MCF 10A (cell line): Measurements from ENCODE around the gene CENPX. TPM values are rescaled to one million over a fixed set of nuclear protein-coding genes. Genes with fewer than 3 reads are reported as not detected.
A peak's percentile ranks its signal among the peaks of the same experiment; 100 is the strongest.
"Not testable (repeated sequence)": the region's sequence is repeated elsewhere in the genome, so short reads cannot be mapped to it uniquely, and the experiment has no call there.

Experiments
- BruUV-seq: library from RNA; stranded (reverse); fragments of 400-500 nt; replicated peaks from 2 replicates; lab custom pipeline; 2021; lab: Mats Ljungman, UMichigan
- CTCF ChIA-PET: fragments of 300-600 bp; sonication (Branson Sonifier 250); formaldehyde crosslinking; extraction: SDS; loops from one replicate; lab custom pipeline; 2021; ENCODE audit warnings: antibody characterized with exemption, inconsistent platforms; lab: Yijun Ruan, JAX
- POLR2A ChIA-PET: fragments of 300-600, 350-650 bp; sonication (Branson Sonifier 250); formaldehyde crosslinking; extraction: SDS; loops from one replicate; lab custom pipeline; 2020; ENCODE audit warnings: antibody characterized with exemption, inconsistent platforms; lab: Yijun Ruan, JAX
- DNase-seq: peaks from one replicate; pipeline ENCODE4 v3.0.0-alpha.2; 2018; ENCODE audit not compliant: unreplicated experiment
- H3K27ac Mint-ChIP-seq: one replicate; pipeline ENCODE4 v1.8.0; 2022; ENCODE audit warnings: mild to moderate bottlenecking, low read depth, mixed read lengths; ENCODE audit not compliant: unreplicated experiment
- H3K27me3 Mint-ChIP-seq: one replicate; pipeline ENCODE4 v1.8.0; 2022; ENCODE audit warnings: mixed read lengths; ENCODE audit not compliant: insufficient read depth, unreplicated experiment
- H3K36me3 Mint-ChIP-seq: one replicate; pipeline ENCODE4 v1.8.0; 2022; ENCODE audit warnings: mild to moderate bottlenecking, moderate library complexity, mixed read lengths; ENCODE audit not compliant: insufficient read depth, unreplicated experiment
- H3K4me1 Mint-ChIP-seq: one replicate; pipeline ENCODE4 v1.8.0; 2022; ENCODE audit warnings: mixed read lengths; ENCODE audit not compliant: insufficient read depth, unreplicated experiment
- H3K4me3 Mint-ChIP-seq: one replicate; pipeline ENCODE4 v1.8.0; 2022; ENCODE audit warnings: mild to moderate bottlenecking, moderate library complexity, mixed read lengths; ENCODE audit not compliant: unreplicated experiment
- H3K9me3 Mint-ChIP-seq: one replicate; pipeline ENCODE4 v1.8.0; 2022; ENCODE audit warnings: mixed read lengths; ENCODE audit not compliant: unreplicated experiment
- CTCF ChIP-seq: fragments of 200-600 bp; IDR thresholded peaks from one replicate; pipeline ENCODE4 v1.8.0; 2022; ENCODE audit warnings: antibody characterized with exemption, mild to moderate bottlenecking; ENCODE audit not compliant: unreplicated experiment
- intact Hi-C: fragments of 100-400 bp; cut with micrococcal nuclease; formaldehyde crosslinking; loops from 2 replicates; pipeline ENCODE4 v1.14.1; 2022
- total RNA-seq: library from RNA; stranded (reverse); gene quantifications from 2 replicates; pipeline ENCODE4 v1.2.3, GENCODE V29; 2022

Gene CENPX
- total RNA-seq, 1 experiment from 2014 or later, result 35.6 TPM

GRCh38 chr17:82041144-82041814, 18.6 kb upstream of the CENPX start:
- intact Hi-C loops, result no loop called here
- peaks cover 8% of the 10 kb centered on the region for H3K36me3 Mint-ChIP-seq
- no peak overlapping the region for H3K4me3 Mint-ChIP-seq
- H3K9me3 Mint-ChIP-seq, result no peaks in the 10 kb centered on the region
- H3K27ac Mint-ChIP-seq, result no peak overlapping the region
- TF ChIP-seq CTCF, result no peak
- ChIA-PET CTCF (interaction anchor here (0.6 to 0.7 kb wide), 3 partner anchors 69 to 272 kb away, joined by 3 to 5 read pairs (median 3); no protein-coding TSS in a partner anchor), POLR2A (interaction anchor here (0.7 to 1.2 kb wide), 4 partner anchors 9 to 24 kb away, joined by 3 to 8 read pairs (median 3); partner anchors contain the start of gene DUS1L)
- BruUV-seq, result no TSS peak
- H3K27me3 Mint-ChIP-seq, result no peaks in the 10 kb centered on the region
- peaks cover 8% of the 10 kb centered on the region for H3K4me1 Mint-ChIP-seq
- DNase-seq, result no peak

- ChIA-PET CTCF (interaction anchor here (0.6 kb wide), 2 partner anchors 97 to 238 kb away, joined by 3 read pairs; no protein-coding TSS in a partner anchor), POLR2A (interaction anchor here (0.6 kb wide), 1 partner anchor 56 kb away, joined by 3 read pairs; no protein-coding TSS in a partner anchor)
- Mint-ChIP-seq H3K4me3 (no peak overlapping the region), H3K36me3 (peaks cover 6% of the 10 kb centered on the region), H3K27me3 (no peaks in the 10 kb centered on the region), H3K9me3 (no peaks in the 10 kb centered on the region), H3K4me1 (peaks cover 8% of the 10 kb centered on the region), H3K27ac (no peak overlapping the region)
- intact Hi-C loops, result loop anchor here (10.0 kb wide), 2 partner anchors 55 to 205 kb away; partner anchors contain the start of gene FASN
- no TSS peak for BruUV-seq
- DNase-seq, result no peak
- no peak for TF ChIP-seq CTCF
These were observed 17.1 kb upstream of the CENPX start for GRCh38 chr17:82039695-82040299.

GRCh38 chr17:82038796-82039409, 16.2 kb upstream of the CENPX start:
- H3K36me3 Mint-ChIP-seq, H3K9me3 Mint-ChIP-seq, H3K27me3 Mint-ChIP-seq, H3K4me1 Mint-ChIP-seq, H3K4me3 Mint-ChIP-seq, DNase-seq, BruUV-seq, H3K27ac Mint-ChIP-seq: not testable (repeated sequence)
- ChIA-PET CTCF (interaction anchor here (0.6 to 1.7 kb wide), 2 partner anchors 18 to 239 kb away, joined by 3 to 11 read pairs; no protein-coding TSS in a partner anchor), POLR2A (interaction anchor here (1.5 to 1.9 kb wide), 3 partner anchors 9 to 16 kb away, joined by 6 to 19 read pairs (median 6); partner anchors contain the start of genes CENPX, GPS1 and LRRC45)
- intact Hi-C loops, result loop anchor here (10.0 kb wide), 2 partner anchors 56 to 206 kb away; partner anchors contain the start of gene FASN

GRCh38 chr17:82037889-82038195, 15.2 kb upstream of the CENPX start:
- peak overlapping the region; percentile 82 for H3K4me3 Mint-ChIP-seq
- no peak for TF ChIP-seq CTCF
- no peaks in the 10 kb centered on the region for H3K27me3 Mint-ChIP-seq
- peaks cover 8% of the 10 kb centered on the region for H3K4me1 Mint-ChIP-seq
- H3K9me3 Mint-ChIP-seq, result no peaks in the 10 kb centered on the region
- CTCF ChIA-PET, result interaction anchor here (0.6 to 1.7 kb wide), 10 partner anchors 12 to 493 kb away, joined by 3 to 11 read pairs (median 3); no protein-coding TSS in a partner anchor
- intact Hi-C loops, result loop anchor here (10.0 kb wide), 2 partner anchors 57 to 207 kb away; partner anchors contain the start of gene FASN
- POLR2A ChIA-PET, result interaction anchor here (0.6 to 1.9 kb wide), 26 partner anchors 8 to 642 kb away, joined by 3 to 19 read pairs (median 4); partner anchors contain the start of genes BAHCC1, CENPX, DUS1L and GPS1
- no peak for DNase-seq
- peak overlapping the region; percentile 88 for H3K27ac Mint-ChIP-seq
- no peaks in the 10 kb centered on the region for H3K36me3 Mint-ChIP-seq
- BruUV-seq, result no TSS peak
